ENCODE data around the gene SCT. TPM values are rescaled to one million over a fixed set of nuclear protein-coding genes. Genes with fewer than 3 reads are reported as not detected.

SCT gene
- total and polyA plus RNA-seq, 2 donors (not counting 1 experiment from before 2014, with no cell fraction given): not detected

- Mint-ChIP-seq H3K4me3 (no peak overlapping the region), H3K27me3 (no peaks in the 10 kb centered on the region), H3K4me1 (no peaks in the 10 kb centered on the region), H3K9me3 (ENCODE audit: insufficient read depth) (no peaks in the 10 kb centered on the region), H3K27ac (no peak overlapping the region)
- ChIA-PET POLR2A (interaction anchor here (0.7 kb wide), 1 partner anchor 110 kb away, joined by 4 read pairs; no protein-coding TSS in a partner anchor), CTCF (no interaction called here)
- Histone ChIP-seq H3K79me2 (ENCODE audit: control insufficient read depth, insufficient read depth, low read length) (peaks cover 27% of the 10 kb centered on the region), H3K4me2 (replicated peaks; ENCODE audit: low read depth, low read length, poor library complexity, severe bottlenecking) (no peak overlapping the region), H3K36me3 (replicated peaks in 1 of 2; ENCODE audit: control extremely low read depth in 1 of 2, control insufficient read depth in 1 of 2, extremely low read depth in 1 of 2, insufficient read depth in 2 of 2, low read length in 1 of 2) (peaks cover 0 to 70% of the 10 kb centered on the region in 2 experiments), H2AFZ (ENCODE audit: insufficient read depth, low read depth, low read length, poor library complexity, severe bottlenecking) (no peak overlapping the region), H3K9ac (ENCODE audit: low read length) (no peak overlapping the region), H3K27me3 (replicated peaks in 1 of 4; ENCODE audit: control extremely low read depth in 1 of 4, control insufficient read depth in 3 of 4, insufficient read depth in 4 of 4, low read length in 3 of 4) (no peaks in the 10 kb centered on the region), H3K4me3 (ENCODE audit: control extremely low read depth in 1 of 5, extremely low read depth in 1 of 5, insufficient read depth in 1 of 5, low read depth in 2 of 5, low read length in 4 of 5) (no peak overlapping the region), H3K27ac (ENCODE audit: low read length in 2 of 2) (no peak overlapping the region), H4K20me1 (ENCODE audit: control insufficient read depth, insufficient read depth, low read length, poor library complexity, severe bottlenecking) (peaks cover 31% of the 10 kb centered on the region), H3K4me1 (ENCODE audit: control insufficient read depth in 2 of 2, insufficient read depth in 2 of 2, low read length in 2 of 2) (no peaks in the 10 kb centered on the region), H3K9me3 (ENCODE audit: control extremely low read depth in 1 of 3, control insufficient read depth in 2 of 3, insufficient read depth in 1 of 3, low read length in 2 of 3) (no peaks in the 10 kb centered on the region)
- WGBS (ENCODE audit: insufficient coverage): 94% methylated on average over 17 of the region's 23 CpGs
- no peak for TF ChIP-seq EZH2 (IDR thresholded peaks at IDR 0.05; ENCODE audit: borderline replicate concordance, insufficient read depth, low read depth, low read length, poor library complexity, severe bottlenecking)
- no peak for TF ChIP-seq CTCF (IDR thresholded peaks at IDR 0.05)
- intact Hi-C loops (cut with micrococcal nuclease): no loop called here
- no peak for DNase-seq
- ATAC-seq (ENCODE audit: low read depth): no peak
These were observed 25.3 kb downstream of the SCT start for GRCh38 chr11:601573-602245.

DNA sequence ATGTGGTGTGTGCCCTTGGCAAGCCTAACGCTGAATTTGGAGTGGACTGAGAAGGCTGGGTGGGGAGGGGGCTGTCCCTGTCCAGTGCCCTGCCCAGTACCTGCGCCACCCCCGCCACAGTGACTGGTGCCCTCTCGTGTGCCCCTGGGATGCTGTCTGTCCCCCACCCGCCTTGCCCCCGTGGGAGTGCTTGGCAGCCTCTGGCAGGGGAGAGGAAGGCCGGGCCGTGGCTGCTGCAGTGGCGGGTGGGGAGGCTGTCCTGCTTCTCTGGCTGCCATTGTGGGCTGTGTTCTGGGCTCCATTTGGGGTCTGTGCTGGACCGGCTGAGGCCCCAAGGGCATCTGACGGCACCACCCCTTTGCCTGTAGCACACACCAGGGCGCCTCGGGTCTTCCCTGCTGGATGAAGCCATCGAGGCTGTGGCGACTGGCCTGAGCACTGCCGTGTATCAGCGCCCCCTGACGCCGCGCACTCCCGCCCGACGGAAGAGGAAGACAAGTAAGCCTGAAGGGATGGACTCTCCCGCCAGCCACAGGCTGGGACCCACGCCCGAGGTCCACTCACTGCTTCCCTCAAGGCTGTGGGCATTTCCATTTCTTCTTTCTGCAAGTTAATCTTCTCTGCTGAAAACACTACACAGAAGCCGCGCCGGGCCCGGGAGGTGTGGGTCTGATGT, 28.8 kb downstream of the SCT start:
- Histone ChIP-seq H3K79me2 (ENCODE audit: control insufficient read depth, insufficient read depth, low read length) (peaks cover 39% of the 10 kb centered on the region), H3K27ac (ENCODE audit: low read length in 2 of 2) (no peak overlapping the region), H4K20me1 (ENCODE audit: control insufficient read depth, insufficient read depth, low read length, poor library complexity, severe bottlenecking) (peaks cover 54% of the 10 kb centered on the region), H3K4me1 (ENCODE audit: control insufficient read depth in 2 of 2, insufficient read depth in 2 of 2, low read length in 2 of 2) (no peaks in the 10 kb centered on the region), H3K27me3 (replicated peaks in 1 of 4; ENCODE audit: control extremely low read depth in 1 of 4, control insufficient read depth in 3 of 4, insufficient read depth in 4 of 4, low read length in 3 of 4) (no peaks in the 10 kb centered on the region), H3K36me3 (replicated peaks in 1 of 2; ENCODE audit: control extremely low read depth in 1 of 2, control insufficient read depth in 1 of 2, extremely low read depth in 1 of 2, insufficient read depth in 2 of 2, low read length in 1 of 2) (peaks cover 0 to 70% of the 10 kb centered on the region in 2 experiments), H3K9ac (ENCODE audit: low read length) (no peak overlapping the region), H2AFZ (ENCODE audit: insufficient read depth, low read depth, low read length, poor library complexity, severe bottlenecking) (no peak overlapping the region), H3K9me3 (ENCODE audit: control extremely low read depth in 1 of 3, control insufficient read depth in 2 of 3, insufficient read depth in 1 of 3, low read length in 2 of 3) (no peaks in the 10 kb centered on the region), H3K4me2 (replicated peaks; ENCODE audit: low read depth, low read length, poor library complexity, severe bottlenecking) (no peak overlapping the region), H3K4me3 (ENCODE audit: control extremely low read depth in 1 of 5, extremely low read depth in 1 of 5, insufficient read depth in 1 of 5, low read depth in 2 of 5, low read length in 4 of 5) (no peak overlapping the region)
- no peaks in the 10 kb centered on the region for H3K27me3 Mint-ChIP-seq
- no peak overlapping the region for H3K4me3 Mint-ChIP-seq
- H3K27ac Mint-ChIP-seq: no peak overlapping the region
- H3K4me1 Mint-ChIP-seq: no peaks in the 10 kb centered on the region
- POLR2A ChIA-PET: no interaction called here
- 92% methylated on average over 30 of the region's 30 CpGs for WGBS (ENCODE audit: insufficient coverage)
- intact Hi-C loops (cut with micrococcal nuclease): no loop called here
- H3K9me3 Mint-ChIP-seq (ENCODE audit: insufficient read depth): no peaks in the 10 kb centered on the region
- DNase-seq (no peak), ATAC-seq (ENCODE audit: low read depth) (no peak)
- CTCF ChIA-PET: no interaction called here
- no peak for TF ChIP-seq EZH2 (IDR thresholded peaks at IDR 0.05; ENCODE audit: borderline replicate concordance, insufficient read depth, low read depth, low read length, poor library complexity, severe bottlenecking)
- no peak for TF ChIP-seq CTCF (IDR thresholded peaks at IDR 0.05)

Data from B cell (primary cell).